Heart right ventricle (tissue), 16 donors: ENCODE measurements around the gene GPR32. TPM values are rescaled to one million over a fixed set of nuclear protein-coding genes. Genes with fewer than 3 reads are reported as not detected.

Experiments used
- ATAC-seq, 8 donors: fragments of 200-7000 bp; cut with Tn5 transposase; one replicate each; pipeline ENCODE4 v1.9.1; 2020; ENCODE audit warnings: mild to moderate bottlenecking in 8 of 8, moderate library complexity in 8 of 8, moderate number of reproducible peaks in 1 of 8
- DNase-seq, 2 donors: peaks; one replicate each; pipeline ENCODE4 v3.0.0-alpha.2; 2020
- H3K27ac ChIP-seq, 10 donors: fragments of 200-600 bp; sonication (generic) in 2 of 10; one replicate each; pipeline versions ENCODE4 v1.5.0 to v1.8.0; 2020 to 2022; ENCODE audit warnings: mild to moderate bottlenecking in 3 of 10
- H3K27me3 ChIP-seq, 7 donors: fragments of 200-600 bp; one replicate each; pipeline ENCODE4 v1.8.0; 2021 to 2022; ENCODE audit warnings: mild to moderate bottlenecking in 2 of 7
- H3K36me3 ChIP-seq, 9 donors: fragments of 200-600 bp; sonication (generic) in 1 of 9; one replicate each; pipeline versions ENCODE4 v1.5.0 to v1.8.0; 2020 to 2022; ENCODE audit warnings: mild to moderate bottlenecking in 2 of 9
- H3K4me1 ChIP-seq, 9 donors: fragments of 200-600 bp; sonication (generic) in 1 of 9; one replicate each; pipeline versions ENCODE4 v1.5.0 to v1.8.0; 2020 to 2022; ENCODE audit warnings: mild to moderate bottlenecking in 4 of 9
- H3K4me3 ChIP-seq, 10 donors: fragments of 200-600 bp; sonication (generic) in 2 of 10; one replicate each; pipeline versions ENCODE4 v1.5.0 to v1.8.0; 2020 to 2022; ENCODE audit warnings: mild to moderate bottlenecking in 7 of 10, moderate library complexity in 2 of 10
- H3K9me3 ChIP-seq, 11 donors: fragments of 200-600 bp in 10 of 11; sonication (generic) in 2 of 11; one replicate each; pipeline versions ENCODE4 v1.5.0 to v1.8.0; 2013 to 2022; ENCODE audit warnings: mild to moderate bottlenecking in 2 of 11, control low read depth in 1 of 11, moderate library complexity in 1 of 11
- CTCF ChIP-seq, 9 donors: fragments of 200-600 bp; sonication (generic) in 2 of 9; IDR thresholded peaks; one replicate each; pipeline versions ENCODE4 v1.5.0 to v1.8.0; 2021 to 2022; ENCODE audit warnings: antibody characterized with exemption in 9 of 9, mild to moderate bottlenecking in 5 of 9, moderate library complexity in 1 of 9
- WGBS, 2 donors: extraction: QIAGEN DNeasy Blood & Tissue Kit; methylation state at CpG; one replicate each; pipeline ENCODE4 v1.1.7; 2013; ENCODE audit warnings: inconsistent platforms in 1 of 2; 5-methylcytosine and 5-hydroxymethylcytosine counted together
- intact Hi-C, 10 donors: fragments of 100-400 bp; cut with DNase I; formaldehyde crosslinking; loops; one replicate each; pipeline versions ENCODE4 v1.11.1 to v1.14.2; 2022
- polyA plus RNA-seq, 2 donors: library from polyadenylated mRNA; stranded (reverse); fragments of 200-250 nt; gene quantifications; one replicate each; pipeline ENCODE4 v1.2.3, GENCODE V29; 2013
- total RNA-seq, 10 donors: library from RNA; stranded (reverse); fragmentation: NEBNext Ultra II Directional in 3 of 10; extraction: Animal tissue kit (Norgen Biotek cat#: 25700) in 3 of 10; gene quantifications; one replicate each; pipeline versions ENCODE4 v1.2.1 to v1.2.4, GENCODE V29; 2021 to 2023
- donor health status: Arrhythmogenic right ventricular cardiomyopathy.
- donor health status: ischemic (EF 13 %, LVEDD 7.1; RV severe dilation, severe dysfunction).
- donor health status: healthy with polysubstance abuse.
- donor health status: DM: no; HTN: yes; CAD: no.
- donor health status: DM: no; HTN: no; CAD: no.
- donor health status: ischemic (EF 25% LVEDD 6.9; RV normal size, moderate dysfunction).
- donor health status: ischemic (EF 25% LVEDD 5.7; RV mildly dilated, moderate dysfunction).
- donor health status: healthy.
- donor health status: DM: yes; HTN: yes; CAD: no.
- donor health status: Ischemic cardiomyopathy.
- donor health status: ischemic (EF 35%, LVEDD 5.7; RV mildly dilated, moderate dysfunction).
- donor health status: nonischemic (EF 11% LVEDD 7.7; RV severe dilation, severe dysfunction).
- donor health status: DM: yes; HTN: yes; CAD: no.
- donor health status: PGD.
- donor health status: ischemic (EF 29% LVEDD 5.4; RV normal size, mild dysfunction).
- donor health status: nonischemic (EF 23%, LVEDD 6.1; RV moderate dilation, normal function).

The GPR32 gene
- total and polyA plus RNA-seq, 12 donors = not detected

GRCh38 chr19:50819636-50820035 lies 49.4 kb downstream of the GPR32 start:
- no peak overlapping the region for H3K27ac ChIP-seq
- H3K4me3 ChIP-seq = no peak overlapping the region
- no peaks in the 10 kb centered on the region for H3K36me3 ChIP-seq
- H3K9me3 ChIP-seq = no peaks in the 10 kb centered on the region
- peaks cover 15 to 96% (median 78%) of the 10 kb centered on the region in 7 donors for H3K27me3 ChIP-seq
- no peak for TF ChIP-seq CTCF (IDR thresholded peaks at IDR 0.05)
- DNase-seq (no peak), ATAC-seq (no peak)
- 40 to 44% methylated on average over 8 of the region's 8 CpGs for WGBS, 2 donors
- peaks cover 0 to 13% (median 6%) of the 10 kb centered on the region in 9 donors for H3K4me1 ChIP-seq
- intact Hi-C loops = no loop called here

- intact Hi-C loops = no loop called here
- Histone ChIP-seq H3K27me3 (peaks cover 15 to 93% (median 77%) of the 10 kb centered on the region in 7 donors), H3K4me3 (no peak overlapping the region), H3K36me3 (no peaks in the 10 kb centered on the region), H3K4me1 (peaks cover 0 to 13% (median 6%) of the 10 kb centered on the region in 9 donors), H3K9me3 (no peaks in the 10 kb centered on the region), H3K27ac (no peak overlapping the region)
- ATAC-seq (no peak), DNase-seq (no peak)
- TF ChIP-seq CTCF (IDR thresholded peaks at IDR 0.05) = no peak
- WGBS, 2 donors = 14 to 16% methylated on average over 15 of the region's 15 CpGs
Measured at GRCh38 chr19:50820086-50820485, 49.8 kb downstream of the GPR32 start.

- DNase-seq (peak in 1 of 2 donors; percentile 24), ATAC-seq (peak in 5 of 8 donors; percentile 16 to 70 (median 48))
- intact Hi-C loops = no loop called here
- 5 to 6% methylated on average over 15 to 21 of the region's 21 CpGs for WGBS, 2 donors
- Histone ChIP-seq H3K27me3 (peaks cover 15 to 91% (median 73%) of the 10 kb centered on the region in 7 donors), H3K4me3 (peak overlapping the region in 3 of 10 donors; percentile 5 to 15 (median 11)), H3K36me3 (no peaks in the 10 kb centered on the region), H3K9me3 (no peaks in the 10 kb centered on the region), H3K27ac (no peak overlapping the region), H3K4me1 (peaks cover 0 to 13% (median 6%) of the 10 kb centered on the region in 9 donors)
- no peak for TF ChIP-seq CTCF (IDR thresholded peaks at IDR 0.05)
Measured at GRCh38 chr19:50820549-50821247, 50.4 kb downstream of the GPR32 start.

- WGBS, 2 donors = 65 to 68% methylated on average over 4 of the region's 4 CpGs
- ATAC-seq (no peak), DNase-seq (no peak)
- TF ChIP-seq CTCF (IDR thresholded peaks at IDR 0.05) = no peak
- Histone ChIP-seq H3K27ac (no peak overlapping the region), H3K36me3 (no peaks in the 10 kb centered on the region), H3K9me3 (no peaks in the 10 kb centered on the region), H3K4me1 (peaks cover 0 to 13% (median 6%) of the 10 kb centered on the region in 9 donors), H3K4me3 (peak overlapping the region in 1 of 10 donors; percentile 5), H3K27me3 (peaks cover 15 to 89% (median 71%) of the 10 kb centered on the region in 7 donors)
- intact Hi-C loops = no loop called here
Measured at GRCh38 chr19:50821248-50821612, 51.0 kb downstream of the GPR32 start.

Other genes with a start within 250 kb of the GPR32 start
- gene LRRC4B, start 202.0 kb upstream of the GPR32 start, total RNA-seq = 1 to 10 TPM in 2 of 10 donors, under 1 TPM in 8; 0.42 to 1.8 (median 0.68) TPM
- 1 to 10 TPM; 1.9 to 3.0 TPM for gene LRRC4B, start 202.0 kb upstream of the GPR32 start, polyA plus RNA-seq
- under 1 TPM in 3 of 10 donors, not detected in 7; 0.25 to 0.49 (median 0.26) TPM for gene SYT3, start 130.6 kb upstream of the GPR32 start, total RNA-seq
- under 1 TPM in 1 of 2 donors, not detected in 1; 0.04 TPM for gene SYT3, start 130.6 kb upstream of the GPR32 start, polyA plus RNA-seq
- gene C19orf81, start 121.0 kb upstream of the GPR32 start, total RNA-seq = 1 to 10 TPM in 7 of 10 donors, under 1 TPM in 1, not detected in 2; 0.96 to 7.2 (median 4.0) TPM
- gene C19orf81, start 121.0 kb upstream of the GPR32 start, polyA plus RNA-seq = 1 to 10 TPM in 1 of 2 donors, under 1 TPM in 1; 0.61 to 1.8 TPM
- 1 to 10 TPM in 2 of 10 donors, under 1 TPM in 7, not detected in 1; 0.23 to 1.5 (median 0.59) TPM for gene SHANK1, start 50.7 kb upstream of the GPR32 start, total RNA-seq
- under 1 TPM; 0.07 to 0.17 TPM for gene SHANK1, start 50.7 kb upstream of the GPR32 start, polyA plus RNA-seq
- gene CLEC11A, start 47.1 kb upstream of the GPR32 start, total RNA-seq = 10 to 100 TPM in 1 of 10 donors, 1 to 10 TPM in 9; 2.3 to 11.9 (median 3.8) TPM
- gene CLEC11A, start 47.1 kb upstream of the GPR32 start, polyA plus RNA-seq = 10 to 100 TPM in 1 of 2 donors, 1 to 10 TPM in 1; 5.6 to 12.9 TPM
- gene ACP4, start 20.0 kb downstream of the GPR32 start, total RNA-seq = not detected
- gene ACP4, start 20.0 kb downstream of the GPR32 start, polyA plus RNA-seq = not detected
- under 1 TPM in 6 of 10 donors, not detected in 4; 0.42 to 0.85 (median 0.64) TPM for gene KLK1, start 53.3 kb downstream of the GPR32 start, total RNA-seq
- gene KLK1, start 53.3 kb downstream of the GPR32 start, polyA plus RNA-seq = under 1 TPM; 0.39 to 0.80 TPM
- gene KLK15, start 63.1 kb downstream of the GPR32 start, total RNA-seq = not detected
- gene KLK15, start 63.1 kb downstream of the GPR32 start, polyA plus RNA-seq = not detected
- not detected for gene KLK3, start 84.5 kb downstream of the GPR32 start, total RNA-seq
- gene KLK3, start 84.5 kb downstream of the GPR32 start, polyA plus RNA-seq = not detected
- gene KLK2, start 103.0 kb downstream of the GPR32 start, total RNA-seq = not detected
- not detected for gene KLK2, start 103.0 kb downstream of the GPR32 start, polyA plus RNA-seq
- gene KLK4, start 140.9 kb downstream of the GPR32 start, total RNA-seq = not detected
- gene KLK4, start 140.9 kb downstream of the GPR32 start, polyA plus RNA-seq = not detected
- not detected for gene KLK5, start 182.6 kb downstream of the GPR32 start, total RNA-seq
- gene KLK5, start 182.6 kb downstream of the GPR32 start, polyA plus RNA-seq = not detected
- gene KLK6, start 199.1 kb downstream of the GPR32 start, total RNA-seq = not detected
- gene KLK6, start 199.1 kb downstream of the GPR32 start, polyA plus RNA-seq = not detected
- not detected for gene KLK7, start 213.5 kb downstream of the GPR32 start, total RNA-seq
- under 1 TPM in 1 of 2 donors, not detected in 1; 0.04 TPM for gene KLK7, start 213.5 kb downstream of the GPR32 start, polyA plus RNA-seq
- not detected for gene KLK8, start 231.1 kb downstream of the GPR32 start, total RNA-seq
- gene KLK8, start 231.1 kb downstream of the GPR32 start, polyA plus RNA-seq = not detected
- 1 to 10 TPM in 1 of 10 donors, under 1 TPM in 4, not detected in 5; 0.16 to 1.8 (median 0.38) TPM for gene KLK10, start 249.2 kb downstream of the GPR32 start, total RNA-seq
- gene KLK10, start 249.2 kb downstream of the GPR32 start, polyA plus RNA-seq = under 1 TPM in 1 of 2 donors, not detected in 1; 0.49 TPM